HEK293 (cell line): ENCODE measurements around the gene B3GALT5.

Source experiments
- CTCF ChIA-PET: fragments of 350-600 bp; formaldehyde crosslinking; extraction: SDS; loops from one replicate; lab custom pipeline; 2021; ENCODE audit warnings: antibody characterized with exemption; lab: Yijun Ruan, JAX
- POLR2A ChIA-PET: fragments of 300-600 bp; formaldehyde crosslinking; extraction: SDS; loops from one replicate; lab custom pipeline; 2020; ENCODE audit warnings: antibody characterized with exemption, inconsistent platforms; lab: Yijun Ruan, JAX
- H3K27ac ChIP-seq: fragments of 200-500 bp; sonication (Bioruptor generic); 2 replicates; pipeline ENCODE4 v1.5.1; 2014; ENCODE audit warnings: low read depth, low read length, control low read depth, inconsistent platforms; ENCODE audit errors: extremely low read depth
- H3K36me3 ChIP-seq, 2 experiments: fragments of 200-500 bp in 1 of 2; sonication (Bioruptor generic) in 1 of 2; 1 replicate in 1 of 2; 2 replicates in 1 of 2; pipeline ENCODE4 v1.5.1; 2014 to 2017; ENCODE audit warnings: inconsistent platforms in 2 of 2, low read length in 2 of 2; ENCODE audit not compliant: control insufficient read depth in 2 of 2, insufficient read depth in 1 of 2
- H3K4me1 ChIP-seq: fragments of 200-500 bp; sonication (Bioruptor generic); 2 replicates; pipeline ENCODE4 v1.5.1; 2014; ENCODE audit warnings: mild to moderate bottlenecking, low read length, inconsistent platforms; ENCODE audit not compliant: control insufficient read depth, insufficient read depth
- H3K4me3 ChIP-seq: 2 replicates; pipeline ENCODE4 v1.5.1; 2011; ENCODE audit warnings: low read depth, mild to moderate bottlenecking, control low read depth, low read length, moderate library complexity
- H3K9me3 ChIP-seq: fragments of 200-500 bp; sonication (Bioruptor generic); 2 replicates; pipeline ENCODE4 v1.5.1; 2014; ENCODE audit warnings: low read depth, low read length, inconsistent platforms; ENCODE audit not compliant: control insufficient read depth, insufficient read depth
- EGR2 ChIP-seq: fragments of 450-650 bp; formaldehyde crosslinking; IDR thresholded peaks from 2 replicates; pipeline ENCODE4 v1.5.1; 2016; ENCODE audit warnings: low read depth, missing biosample characterization, missing genetic modification characterization
- GLI4 ChIP-seq: fragments of 450-650 bp; formaldehyde crosslinking; IDR thresholded peaks from 2 replicates; pipeline ENCODE4 v1.5.1; 2016; ENCODE audit warnings: missing biosample characterization, missing genetic modification characterization
- HOXA7 ChIP-seq: sonication (generic); formaldehyde crosslinking; IDR thresholded peaks from 2 replicates; pipeline ENCODE4 v1.8.1; 2022; ENCODE audit warnings: missing genetic modification reagents, borderline replicate concordance
- MZF1 ChIP-seq: fragments of 450-650 bp; formaldehyde crosslinking; IDR thresholded peaks from 2 replicates; pipeline ENCODE4 v1.5.1; 2017; ENCODE audit warnings: missing biosample characterization, missing genetic modification characterization, borderline replicate concordance
- TRIM28 ChIP-seq: IDR thresholded peaks from 2 replicates; pipeline ENCODE4 v1.6.1; 2011; ENCODE audit warnings: low read length, control low read depth, borderline replicate concordance
- YY1 ChIP-seq: fragments of 450-650 bp; formaldehyde crosslinking; IDR thresholded peaks from 2 replicates; pipeline ENCODE4 v1.5.1; 2018; ENCODE audit warnings: missing biosample characterization, missing genetic modification characterization
- ZBTB20 ChIP-seq: fragments of 450-650 bp; formaldehyde crosslinking; IDR thresholded peaks from 2 replicates; pipeline ENCODE4 v1.5.1; 2016; ENCODE audit warnings: missing biosample characterization, missing genetic modification characterization
- ZBTB44 ChIP-seq: fragments of 450-650 bp; IDR thresholded peaks from 2 replicates; pipeline ENCODE4 v1.5.1; 2018; ENCODE audit warnings: missing biosample characterization, mild to moderate bottlenecking, missing genetic modification characterization
- ZBTB49 ChIP-seq: fragments of 450-650 bp; formaldehyde crosslinking; IDR thresholded peaks from 2 replicates; pipeline ENCODE4 v1.5.1; 2016; ENCODE audit warnings: missing biosample characterization, missing genetic modification characterization, low read depth
- ZNF114 ChIP-seq: fragments of 450-650 bp; formaldehyde crosslinking; IDR thresholded peaks from 2 replicates; pipeline ENCODE4 v1.5.0; 2017; ENCODE audit warnings: missing biosample characterization, missing genetic modification characterization
- ZNF138 ChIP-seq: fragments of 450-650 bp; formaldehyde crosslinking; IDR thresholded peaks from 2 replicates; pipeline ENCODE4 v1.5.1; 2016; ENCODE audit warnings: missing biosample characterization, missing genetic modification characterization, borderline replicate concordance
- ZNF394 ChIP-seq: fragments of 450-650 bp; formaldehyde crosslinking; IDR thresholded peaks from 2 replicates; pipeline ENCODE4 v1.5.1; 2016; ENCODE audit warnings: missing biosample characterization, missing genetic modification characterization, mild to moderate bottlenecking, moderate library complexity, borderline replicate concordance
- ZNF513 ChIP-seq: fragments of 450-650 bp; IDR thresholded peaks from 2 replicates; pipeline ENCODE4 v1.5.1; 2018; ENCODE audit warnings: missing biosample characterization, missing genetic modification characterization
- ZNF529 ChIP-seq: fragments of 450-650 bp; formaldehyde crosslinking; IDR thresholded peaks from 2 replicates; pipeline ENCODE4 v1.5.1; 2017; ENCODE audit warnings: missing genetic modification characterization, missing biosample characterization; ENCODE audit not compliant: insufficient replicate concordance
- ZNF544 ChIP-seq: fragments of 450-650 bp; formaldehyde crosslinking; IDR thresholded peaks from 2 replicates; pipeline ENCODE4 v1.5.0; 2017; ENCODE audit warnings: missing biosample characterization, missing genetic modification characterization
- ZNF548 ChIP-seq: fragments of 450-650 bp; formaldehyde crosslinking; IDR thresholded peaks from 2 replicates; pipeline ENCODE4 v1.5.1; 2016; ENCODE audit warnings: missing biosample characterization, missing genetic modification characterization
- ZNF580 ChIP-seq: fragments of 450-650 bp; formaldehyde crosslinking; IDR thresholded peaks from 2 replicates; pipeline ENCODE4 v1.5.1; 2016; ENCODE audit warnings: missing biosample characterization, missing genetic modification characterization
- ZNF621 ChIP-seq: fragments of 450-650 bp; formaldehyde crosslinking; IDR thresholded peaks from 2 replicates; pipeline ENCODE4 v1.5.1; 2017; ENCODE audit warnings: missing biosample characterization, missing genetic modification characterization
- ZSCAN23 ChIP-seq: fragments of 450-650 bp; formaldehyde crosslinking; IDR thresholded peaks from 2 replicates; pipeline ENCODE4 v1.5.1; 2016; ENCODE audit warnings: missing biosample characterization, missing genetic modification characterization
- ZSCAN5A ChIP-seq: fragments of 450-650 bp; formaldehyde crosslinking; IDR thresholded peaks from 2 replicates; pipeline ENCODE4 v1.5.1; 2016; ENCODE audit warnings: missing biosample characterization, missing genetic modification characterization
- TF ChIP-seq, protein P1 (sequence below): fragments of 450-650 bp; formaldehyde crosslinking; IDR thresholded peaks from 2 replicates; pipeline ENCODE4 v1.5.1; 2016; ENCODE audit warnings: missing biosample characterization, missing genetic modification characterization

The B3GALT5 gene

DNA sequence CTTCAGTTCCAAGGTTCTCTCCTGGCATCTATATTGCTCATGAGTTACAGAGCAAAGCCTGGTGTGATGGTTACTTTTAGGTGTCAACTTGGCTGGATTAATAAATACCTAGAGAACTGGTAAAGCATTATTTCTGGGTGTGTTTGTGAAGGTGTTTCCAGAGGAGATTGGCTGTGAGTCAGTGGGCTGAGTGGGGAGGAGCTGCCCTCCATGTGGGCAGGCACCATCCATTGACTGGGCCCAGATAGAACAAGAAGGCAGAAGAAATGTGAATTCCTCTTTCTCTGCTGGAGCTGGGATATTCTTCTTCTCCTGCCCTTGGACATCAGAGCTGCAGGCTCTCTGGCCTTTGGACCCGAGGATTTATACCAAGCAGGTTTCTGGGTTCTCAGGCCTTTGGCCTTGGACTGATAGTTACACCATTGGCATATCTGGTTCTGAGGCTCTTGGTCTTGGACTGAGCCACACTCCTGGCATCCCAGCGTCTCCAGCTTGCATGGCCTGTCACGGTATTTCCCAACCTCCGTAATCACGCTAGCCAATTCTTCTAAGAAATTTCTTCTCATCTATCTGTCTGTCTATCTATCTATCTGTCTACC is 44.5 kb downstream of the B3GALT5 start (continued):
- no peak for TF ChIP-seq ZBTB44 (tag by site-specific recombination)

DNA sequence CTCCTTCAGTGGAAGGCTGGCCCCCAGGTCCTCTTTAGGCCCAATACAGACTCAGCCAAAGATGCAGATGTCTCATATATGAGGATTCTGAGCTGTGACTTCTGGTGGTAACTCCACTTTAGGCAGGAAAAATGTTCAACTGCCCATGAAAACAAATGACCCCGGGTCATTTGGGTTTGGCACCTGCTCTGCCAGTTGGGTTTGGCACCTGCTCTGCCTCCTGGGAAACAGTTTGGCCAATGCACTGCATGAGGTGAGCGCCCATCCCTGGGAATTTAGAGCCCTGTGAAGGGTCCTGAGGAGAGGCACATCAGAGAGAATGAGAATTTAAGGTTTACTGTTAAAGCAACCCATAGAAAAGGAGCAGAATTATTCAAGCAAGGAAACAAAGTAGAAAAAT is 45.3 kb downstream of the B3GALT5 start:
- Histone ChIP-seq H3K9me3 (no peaks in the 10 kb centered on the region), H3K4me3 (no peak overlapping the region), H3K36me3 (no peaks in the 10 kb centered on the region), H3K4me1 (peaks cover 3% of the 10 kb centered on the region; the same call in 1 of the 2 replicates), H3K27ac (no peak overlapping the region)
- TF ChIP-seq ZNF544 (tag by site-specific recombination) (no peak), EGR2 (tag by site-specific recombination) (no peak), HOXA7 (no peak), TRIM28 (no peak), ZSCAN5A (tag by site-specific recombination) (no peak), ZNF548 (tag by site-specific recombination) (no peak), YY1 (tag by site-specific recombination) (no peak), ZNF529 (tag by site-specific recombination) (no peak), MZF1 (tag by site-specific recombination) (no peak), ZBTB49 (tag by site-specific recombination) (no peak), ZNF513 (tag by site-specific recombination) (no peak), ZNF580 (tag by site-specific recombination) (no peak), ZNF621 (no peak), ZNF394 (no peak), ZNF114 (no peak), ZBTB20 (tag by site-specific recombination) (no peak), ZNF138 (no peak), GLI4 (tag by site-specific recombination) (no peak), ZSCAN23 (no peak)
- TF ChIP-seq, protein P1, sequence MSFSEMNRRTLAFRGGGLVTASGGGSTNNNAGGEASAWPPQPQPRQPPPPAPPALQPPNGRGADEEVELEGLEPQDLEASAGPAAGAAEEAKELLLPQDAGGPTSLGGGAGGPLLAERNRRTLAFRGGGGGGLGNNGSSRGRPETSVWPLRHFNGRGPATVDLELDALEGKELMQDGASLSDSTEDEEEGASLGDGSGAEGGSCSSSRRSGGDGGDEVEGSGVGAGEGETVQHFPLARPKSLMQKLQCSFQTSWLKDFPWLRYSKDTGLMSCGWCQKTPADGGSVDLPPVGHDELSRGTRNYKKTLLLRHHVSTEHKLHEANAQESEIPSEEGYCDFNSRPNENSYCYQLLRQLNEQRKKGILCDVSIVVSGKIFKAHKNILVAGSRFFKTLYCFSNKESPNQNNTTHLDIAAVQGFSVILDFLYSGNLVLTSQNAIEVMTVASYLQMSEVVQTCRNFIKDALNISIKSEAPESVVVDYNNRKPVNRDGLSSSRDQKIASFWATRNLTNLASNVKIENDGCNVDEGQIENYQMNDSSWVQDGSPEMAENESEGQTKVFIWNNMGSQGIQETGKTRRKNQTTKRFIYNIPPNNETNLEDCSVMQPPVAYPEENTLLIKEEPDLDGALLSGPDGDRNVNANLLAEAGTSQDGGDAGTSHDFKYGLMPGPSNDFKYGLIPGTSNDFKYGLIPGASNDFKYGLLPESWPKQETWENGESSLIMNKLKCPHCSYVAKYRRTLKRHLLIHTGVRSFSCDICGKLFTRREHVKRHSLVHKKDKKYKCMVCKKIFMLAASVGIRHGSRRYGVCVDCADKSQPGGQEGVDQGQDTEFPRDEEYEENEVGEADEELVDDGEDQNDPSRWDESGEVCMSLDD (tag by site-specific recombination): no peak
- POLR2A ChIA-PET: no interaction called here
- CTCF ChIA-PET: interaction anchor here (1.3 kb wide), 1 partner anchor 140 kb away, joined by 4 read pairs; no protein-coding TSS in a partner anchor
